ENCODE results near the gene ATP7A. TPM values are rescaled to one million over a fixed set of nuclear protein-coding genes. Genes with fewer than 3 reads are reported as not detected.

Gene ATP7A
- total and polyA plus RNA-seq, 7 donors, result 0.46 to 10.5 (median 9.0) TPM

GRCh38 chrX:78035061-78035460, 124.6 kb downstream of the ATP7A start:
- 79 to 94% methylated on average over 6 of the region's 6 CpGs for WGBS, 2 donors
- no peak for DNase-seq

GRCh38 chrX:78037881-78038280, 127.4 kb downstream of the ATP7A start:
- Histone ChIP-seq H3K4me3 (no peak overlapping the region), H3K27me3 (no peaks in the 10 kb centered on the region), H3K36me3 (no peaks in the 10 kb centered on the region), H3K9me3 (no peaks in the 10 kb centered on the region), H3K4me1 (no peaks in the 10 kb centered on the region), H3K27ac (no peak overlapping the region)
- DNase-seq, result no peak
- TF ChIP-seq EP300 (IDR thresholded peaks at IDR 0.05) (no peak), POLR2A (IDR thresholded peaks at IDR 0.05) (no peak), POLR2AphosphoS5 (IDR thresholded peaks at IDR 0.05) (no peak), CTCF (IDR thresholded peaks at IDR 0.05) (no peak)
- intact Hi-C loops (cut with DNase I), result no loop called here
- WGBS, 2 donors, result 97 to 98% methylated on average over 3 of the region's 3 CpGs

More at GRCh38 chrX:78035061-78035460, 124.6 kb downstream of the ATP7A start:
- Histone ChIP-seq H3K36me3 (no peaks in the 10 kb centered on the region), H3K4me3 (no peak overlapping the region), H3K27ac (no peak overlapping the region), H3K9me3 (no peaks in the 10 kb centered on the region), H3K27me3 (no peaks in the 10 kb centered on the region), H3K4me1 (no peaks in the 10 kb centered on the region)
- TF ChIP-seq EP300 (IDR thresholded peaks at IDR 0.05) (no peak), CTCF (IDR thresholded peaks at IDR 0.05) (no peak), POLR2A (IDR thresholded peaks at IDR 0.05) (no peak), POLR2AphosphoS5 (IDR thresholded peaks at IDR 0.05) (no peak)
- intact Hi-C loops (cut with DNase I), result no loop called here

- H3K27me3 ChIP-seq, result no peaks in the 10 kb centered on the region
- no peak for TF ChIP-seq CTCF (IDR thresholded peaks at IDR 0.05)
- TF ChIP-seq POLR2AphosphoS5 (IDR thresholded peaks at IDR 0.05), result no peak
- TF ChIP-seq POLR2A (IDR thresholded peaks at IDR 0.05), result no peak
- TF ChIP-seq EP300 (IDR thresholded peaks at IDR 0.05), result no peak
- no peaks in the 10 kb centered on the region for H3K4me1 ChIP-seq
- no peak for DNase-seq
- 96 to 97% methylated on average over 1 of the region's 1 CpG for WGBS, 2 donors
- no peaks in the 10 kb centered on the region for H3K9me3 ChIP-seq
- no peak overlapping the region for H3K4me3 ChIP-seq
- H3K27ac ChIP-seq, result no peak overlapping the region
- H3K36me3 ChIP-seq, result peaks cover 0 to 14% (median 0%) of the 10 kb centered on the region in 4 donors
- intact Hi-C loops (cut with DNase I), result no loop called here
Observed at GRCh38 chrX:78042601-78043000, 132.1 kb downstream of the ATP7A start.

GRCh38 chrX:78046362-78046761, 135.9 kb downstream of the ATP7A start:
- H3K4me3 ChIP-seq, result no peak overlapping the region
- intact Hi-C loops (cut with DNase I), result no loop called here
- no peak for DNase-seq
- H3K4me1 ChIP-seq, result no peaks in the 10 kb centered on the region
- no peak overlapping the region for H3K27ac ChIP-seq
- 92 to 95% methylated on average over 4 of the region's 4 CpGs for WGBS, 2 donors
- H3K27me3 ChIP-seq, result no peaks in the 10 kb centered on the region
- H3K9me3 ChIP-seq, result no peaks in the 10 kb centered on the region
- no peak for TF ChIP-seq CTCF (IDR thresholded peaks at IDR 0.05)
- no peak for TF ChIP-seq EP300 (IDR thresholded peaks at IDR 0.05)
- peaks cover 0 to 14% (median 0%) of the 10 kb centered on the region in 4 donors for H3K36me3 ChIP-seq

GRCh38 chrX:78048052-78048451, 137.6 kb downstream of the ATP7A start:
- intact Hi-C loops (cut with DNase I), result no loop called here
- WGBS, 2 donors, result 90 to 93% methylated on average over 2 of the region's 2 CpGs

More at GRCh38 chrX:78048052-78048451, 137.6 kb downstream of the ATP7A start:
- TF ChIP-seq CTCF (IDR thresholded peaks at IDR 0.05) (no peak), EP300 (IDR thresholded peaks at IDR 0.05) (no peak), POLR2A (IDR thresholded peaks at IDR 0.05) (no peak), POLR2AphosphoS5 (IDR thresholded peaks at IDR 0.05) (no peak)
- no peaks in the 10 kb centered on the region for H3K27me3 ChIP-seq
- DNase-seq, result no peak
- H3K27ac ChIP-seq, result no peak overlapping the region
- H3K9me3 ChIP-seq, result no peaks in the 10 kb centered on the region
- no peak overlapping the region for H3K4me3 ChIP-seq
- H3K36me3 ChIP-seq, result peaks cover 0 to 14% (median 0%) of the 10 kb centered on the region in 4 donors
- H3K4me1 ChIP-seq, result no peaks in the 10 kb centered on the region
